ENCODE measurements around the gene WFS1. TPM values are rescaled to one million over a fixed set of nuclear protein-coding genes. Genes with fewer than 3 reads are reported as not detected.

The WFS1 gene
- total and polyA plus RNA-seq, 2 of the 8 experiments (the other 6 are each of a cell fraction or from before 2014, with no cell fraction given): 29.1 to 43.1 TPM

- Histone ChIP-seq H4K5ac (ENCODE audit: insufficient read length, low read depth, low read length) (no peak overlapping the region), H3K27me3 (replicated peaks in 1 of 4; ENCODE audit: control insufficient read depth in 3 of 4, extremely low read depth in 1 of 4, insufficient read depth in 3 of 4, low read length in 3 of 4) (peaks cover 1 to 15% (median 10%) of the 10 kb centered on the region in 4 experiments; a peak in 6 of 7 replicates), H3K14ac (ENCODE audit: insufficient read length) (no peak overlapping the region), H4K8ac (ENCODE audit: extremely low read depth, insufficient read depth, low read length) (no peak overlapping the region), H3K9me3 (ENCODE audit: insufficient read depth in 2 of 2, low read depth in 1 of 2, low read length in 1 of 2) (no peaks in the 10 kb centered on the region), H2AFZ (ENCODE audit: low read length) (no peak overlapping the region), H3K9ac (replicated peaks in 1 of 4; ENCODE audit: extremely low read depth in 1 of 4, low read depth in 3 of 4, low read length in 3 of 4) (no peak overlapping the region), H4K20me1 (replicated peaks in 1 of 2; ENCODE audit: control insufficient read depth in 1 of 2, insufficient read depth in 2 of 2, low read length in 2 of 2) (no peaks in the 10 kb centered on the region), H3K4me3 (ENCODE audit: extremely low read depth in 1 of 4, insufficient read depth in 2 of 4, low read depth in 3 of 4, low read length in 4 of 4) (no peak overlapping the region), H3K56ac (replicated peaks; ENCODE audit: insufficient read length, low read depth, low read length) (no peak overlapping the region), H3K4ac (replicated peaks; ENCODE audit: insufficient read length, low read depth, low read length) (no peak overlapping the region), H3K18ac (ENCODE audit: extremely low read depth, low read length) (no peak overlapping the region), H2BK12ac (ENCODE audit: low read depth, low read length) (no peak overlapping the region), H3K79me2 (ENCODE audit: control insufficient read depth in 1 of 2, insufficient read depth in 2 of 2, low read length in 2 of 2) (no peaks in the 10 kb centered on the region), H3K4me1 (replicated peaks in 1 of 4; ENCODE audit: control insufficient read depth in 3 of 4, insufficient read depth in 4 of 4, low read length in 3 of 4) (peaks cover 0 to 8% (median 7%) of the 10 kb centered on the region in 4 experiments; a peak in 4 of 7 replicates), H2BK5ac (ENCODE audit: low read depth, low read length) (no peak overlapping the region), H3K36me3 (ENCODE audit: control insufficient read depth in 2 of 4, insufficient read depth in 4 of 4, low read length in 3 of 4) (no peaks in the 10 kb centered on the region), H4K91ac (replicated peaks; ENCODE audit: insufficient read length, low read length) (no peak overlapping the region), H3K23me2 (ENCODE audit: low read depth, low read length) (peaks cover 10% of the 10 kb centered on the region; the same call in 1 of the 2 replicates), H2AK5ac (ENCODE audit: low read depth, low read length) (no peak overlapping the region), H2BK15ac (ENCODE audit: low read length) (no peak overlapping the region), H2BK20ac (ENCODE audit: low read length) (no peak overlapping the region), H3K79me1 (ENCODE audit: low read depth, low read length) (no peaks in the 10 kb centered on the region), H3K27ac (ENCODE audit: low read depth, low read length) (no peak overlapping the region), H3K23ac (ENCODE audit: insufficient read length) (no peak overlapping the region), H2BK120ac (replicated peaks; ENCODE audit: low read depth, low read length) (no peak overlapping the region), H3K4me2 (ENCODE audit: insufficient read depth in 1 of 2, low read depth in 2 of 2, low read length in 2 of 2) (no peak overlapping the region)
- no peak for FAIRE-seq
- 86% methylated on average over 12 of the region's 12 CpGs; no CpG with 5 or more reads in 1 of the 2 experiments for WGBS, 2 experiments (ENCODE audit: extremely low coverage in 1 of 2, insufficient coverage in 1 of 2, insufficient read length in 1 of 2, insufficient replicate concordance in 2 of 2, low coverage in 1 of 2, low lambda C conversion rate in 2 of 2, missing lambda C conversion rate in 1 of 2)
- no peak for DNase-seq (ENCODE audit: low read depth in 1 of 2, low spot score in 2 of 2)
- ChIA-PET POLR2A (ENCODE audit: partially characterized antibody) (interaction anchor here (1.0 kb wide), 1 partner anchor 9 kb away, joined by 3 read pairs; no protein-coding TSS in a partner anchor), CTCF (ENCODE audit: partially characterized antibody) (interaction anchor here (1.2 to 37.7 kb wide), 6 partner anchors 11 to 244 kb away, joined by 3 to 908 read pairs (median 4); no protein-coding TSS in a partner anchor)
- TF ChIP-seq EP300 (IDR thresholded peaks at IDR 0.05; ENCODE audit: borderline replicate concordance in 1 of 2, low read depth in 2 of 2, low read length in 2 of 2): no peak
- no peak for TF ChIP-seq POU5F1 (IDR thresholded peaks at IDR 0.05; ENCODE audit: low read depth, low read length)
- no peak for TF ChIP-seq ATF2 (IDR thresholded peaks at IDR 0.05; ENCODE audit: low read length)
- TF ChIP-seq KDM5A (IDR thresholded peaks at IDR 0.05; ENCODE audit: low read length): no peak
- TF ChIP-seq TAF1 (IDR thresholded peaks at IDR 0.05; ENCODE audit: low read depth, low read length): no peak
- no peak for TF ChIP-seq BRCA1 (IDR thresholded peaks at IDR 0.05; ENCODE audit: low read depth, low read length)
- no peak for TF ChIP-seq TBP (IDR thresholded peaks at IDR 0.05; ENCODE audit: low read depth, low read length)
- TF ChIP-seq GTF2F1 (IDR thresholded peaks at IDR 0.05; ENCODE audit: borderline replicate concordance, low read depth, low read length): no peak
- no peak for TF ChIP-seq CHD2 (IDR thresholded peaks at IDR 0.05; ENCODE audit: low read length)
- no peak for TF ChIP-seq GABPA (IDR thresholded peaks at IDR 0.05; ENCODE audit: borderline replicate concordance, insufficient read depth, low read length)
- TF ChIP-seq SUZ12 (IDR thresholded peaks at IDR 0.05; ENCODE audit: low read length): no peak
Observed at GRCh38 chr4:6242271-6243029, 27.2 kb upstream of the WFS1 start.
